Activated CD8-positive, alpha-beta memory T cell treated with anti-CD3 and anti-CD28 coated beads, Interleukin-2, amount 10 ng/mL, durations not matched to agents 7 days and 5 days (primary cell): ENCODE data around the gene LRTM2. TPM values are rescaled to one million over a fixed set of nuclear protein-coding genes. Genes with fewer than 3 reads are reported as not detected.
A peak's percentile ranks its signal among the peaks of the same experiment; 100 is the strongest.

Source experiments
- ATAC-seq: fragments of 150-1000 bp; cut with Tn5 transposase; one replicate; pipeline ENCODE4 v1.10.0; 2021; ENCODE audit warnings: moderate library complexity
- CTCF ChIA-PET: fragments of 350-600 bp; sonication (Branson Sonifier 250); formaldehyde crosslinking; loops from one replicate; lab custom pipeline; 2021; ENCODE audit warnings: antibody characterized with exemption; lab: Charles Lee
- DNase-seq: peaks from one replicate; pipeline ENCODE4 v3.0.0-alpha.2; 2020
- H3K27ac Mint-ChIP-seq: one replicate; pipeline ENCODE4 v1.8.0; 2021; ENCODE audit warnings: mild to moderate bottlenecking, mixed read lengths
- H3K27me3 Mint-ChIP-seq: one replicate; pipeline ENCODE4 v1.8.0; 2021; ENCODE audit warnings: mixed read lengths
- H3K36me3 Mint-ChIP-seq: one replicate; pipeline ENCODE4 v1.8.0; 2021; ENCODE audit warnings: mild to moderate bottlenecking, mixed read lengths
- H3K4me1 Mint-ChIP-seq: one replicate; pipeline ENCODE4 v1.8.0; 2021; ENCODE audit warnings: mixed read lengths
- H3K4me3 Mint-ChIP-seq: one replicate; pipeline ENCODE4 v1.8.0; 2021; ENCODE audit warnings: mild to moderate bottlenecking, moderate library complexity, mixed read lengths
- H3K9me3 Mint-ChIP-seq: one replicate; pipeline ENCODE4 v1.8.0; 2022; ENCODE audit warnings: low read depth, mixed read lengths
- total RNA-seq, 2 experiments: library from RNA; stranded (reverse); gene quantifications; one replicate each; pipeline ENCODE4 v1.2.3, GENCODE V29; 2021

The LRTM2 gene
- total RNA-seq, 2 experiments from 2014 or later: not detected

DNA sequence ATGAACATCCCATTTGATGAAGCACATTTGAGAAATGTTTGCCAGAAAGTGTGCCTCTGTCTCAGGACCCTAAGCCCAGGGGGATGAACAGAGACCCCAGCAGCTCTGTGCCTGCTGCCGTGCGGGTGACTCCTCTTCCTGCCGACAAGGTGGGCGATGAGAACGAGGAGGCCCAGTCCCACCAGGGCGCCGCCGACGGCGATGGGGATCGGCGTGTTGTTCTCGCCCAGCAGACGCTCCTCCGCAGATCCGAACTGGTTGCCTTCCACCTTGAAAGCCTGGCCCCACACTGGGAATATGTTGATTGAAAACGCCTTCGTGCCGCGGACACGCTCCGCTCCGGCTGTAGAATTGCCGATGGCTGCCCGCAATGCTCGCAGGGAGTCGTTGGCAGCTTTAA lies 44.1 kb downstream of the LRTM2 start:
- H3K4me1 Mint-ChIP-seq: no peaks in the 10 kb centered on the region
- no peaks in the 10 kb centered on the region for H3K36me3 Mint-ChIP-seq
- no peak overlapping the region for H3K27ac Mint-ChIP-seq
- CTCF ChIA-PET: no interaction called here
- peaks cover 41% of the 10 kb centered on the region for H3K27me3 Mint-ChIP-seq
- H3K4me3 Mint-ChIP-seq: no peak overlapping the region
- DNase-seq (no peak), ATAC-seq (no peak)
- no peaks in the 10 kb centered on the region for H3K9me3 Mint-ChIP-seq

DNA sequence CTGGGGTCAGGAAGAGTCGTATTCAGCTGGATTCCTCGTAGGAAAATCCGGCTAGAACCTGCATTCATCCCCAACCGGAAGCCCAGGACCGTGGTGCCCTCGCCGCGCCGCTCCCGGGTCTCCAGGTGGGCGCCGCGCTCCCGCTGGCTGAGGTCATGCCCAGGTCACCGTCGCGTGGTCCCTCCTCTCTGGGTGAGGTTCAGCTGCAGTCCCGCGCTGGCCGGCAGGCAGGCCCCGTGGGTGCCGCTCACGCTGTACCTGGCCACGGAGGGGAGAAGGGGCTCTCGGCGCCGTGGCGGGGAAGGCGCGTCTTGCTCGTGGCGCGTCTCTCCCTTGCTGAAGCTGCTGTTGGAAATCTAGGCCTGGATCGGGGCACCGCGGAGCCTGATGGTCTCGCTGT lies 44.5 kb downstream of the LRTM2 start:
- Mint-ChIP-seq H3K9me3 (no peaks in the 10 kb centered on the region), H3K27me3 (peaks cover 45% of the 10 kb centered on the region), H3K36me3 (no peaks in the 10 kb centered on the region), H3K4me1 (no peaks in the 10 kb centered on the region), H3K27ac (no peak overlapping the region), H3K4me3 (no peak overlapping the region)
- ATAC-seq: no peak
- CTCF ChIA-PET: no interaction called here
- DNase-seq: no peak

DNA sequence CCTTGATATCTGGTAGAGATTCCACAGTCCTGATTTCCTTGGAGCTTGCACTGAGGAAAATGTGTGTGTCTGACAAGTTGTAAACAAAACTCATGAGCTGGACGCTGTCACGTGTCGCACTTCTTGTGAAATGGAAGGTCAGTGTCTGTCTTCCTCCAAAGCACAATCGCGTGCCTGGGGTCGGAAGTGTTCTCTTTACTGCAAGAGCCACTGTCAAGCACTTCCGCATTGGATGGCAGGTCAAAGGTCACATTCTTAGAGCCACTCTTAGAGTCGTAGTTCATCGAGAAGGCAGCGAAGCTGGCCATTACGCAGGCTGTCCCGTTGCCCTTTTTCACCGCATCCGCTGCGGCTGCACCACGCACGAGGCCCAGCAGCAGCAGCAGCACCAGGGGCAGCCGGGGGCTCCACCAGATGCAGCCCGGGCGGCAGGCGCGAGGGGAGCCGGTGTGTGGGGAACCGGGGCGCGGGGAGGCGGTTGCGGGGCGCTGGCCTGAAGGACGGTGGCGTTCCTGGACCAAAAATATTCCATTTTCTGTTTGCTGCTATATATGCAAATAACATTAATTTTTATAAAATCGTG lies 45.0 kb downstream of the LRTM2 start:
- Mint-ChIP-seq H3K9me3 (no peaks in the 10 kb centered on the region), H3K27me3 (peaks cover 45% of the 10 kb centered on the region), H3K4me3 (no peak overlapping the region), H3K27ac (no peak overlapping the region), H3K36me3 (no peaks in the 10 kb centered on the region), H3K4me1 (no peaks in the 10 kb centered on the region)
- CTCF ChIA-PET: no interaction called here
- DNase-seq (no peak), ATAC-seq (no peak)

DNA sequence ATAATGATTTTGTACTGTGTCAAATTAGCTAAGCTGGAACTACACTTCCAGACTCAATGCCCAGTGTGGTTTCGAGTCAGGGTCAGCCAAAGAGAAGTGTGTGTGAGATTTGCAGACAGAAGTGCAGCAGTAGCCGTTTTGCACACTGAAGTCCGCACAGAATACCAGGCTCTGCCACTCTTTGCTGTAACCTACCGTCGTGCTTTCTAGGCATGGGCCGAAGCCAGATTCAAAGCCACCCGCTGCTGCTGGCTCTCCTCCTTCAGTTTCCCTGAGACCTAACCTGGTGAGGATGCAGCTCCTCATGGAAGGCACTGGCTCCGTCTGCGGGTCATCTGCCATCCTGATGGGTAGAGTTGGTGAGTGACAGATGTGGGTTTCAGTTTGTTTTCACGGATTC lies 48.8 kb downstream of the LRTM2 start:
- CTCF ChIA-PET: no interaction called here
- Mint-ChIP-seq H3K27ac (no peak overlapping the region), H3K4me3 (no peak overlapping the region), H3K36me3 (no peaks in the 10 kb centered on the region), H3K27me3 (peaks cover 34% of the 10 kb centered on the region), H3K4me1 (no peaks in the 10 kb centered on the region), H3K9me3 (peaks cover 7% of the 10 kb centered on the region)
- DNase-seq (peak; percentile 32), ATAC-seq (no peak)

DNA sequence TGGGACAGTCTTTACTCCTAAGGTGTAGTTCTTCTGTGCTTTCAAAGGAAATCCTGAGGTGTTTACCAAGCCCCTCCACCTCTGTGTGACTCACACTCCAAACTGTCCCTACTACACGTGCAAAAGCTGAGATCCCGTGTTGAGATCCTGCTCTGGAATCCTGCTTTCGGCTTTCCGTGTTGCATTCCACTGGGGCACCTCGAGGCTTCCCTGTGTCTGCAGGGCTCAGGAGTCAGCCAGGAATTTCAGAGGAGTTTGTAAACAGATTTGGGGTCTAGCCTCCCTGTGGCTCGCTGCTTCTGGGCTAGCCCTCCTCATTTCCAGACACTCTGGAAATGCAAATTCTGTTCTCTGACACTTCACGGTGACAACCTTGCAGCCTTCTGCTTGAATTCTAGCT lies 49.7 kb downstream of the LRTM2 start:
- Mint-ChIP-seq H3K4me3 (no peak overlapping the region), H3K27me3 (peaks cover 29% of the 10 kb centered on the region), H3K27ac (no peak overlapping the region), H3K9me3 (peaks cover 7% of the 10 kb centered on the region), H3K36me3 (no peaks in the 10 kb centered on the region), H3K4me1 (no peaks in the 10 kb centered on the region)
- no peak for ATAC-seq
- CTCF ChIA-PET: no interaction called here
- DNase-seq: peak; percentile 33

DNA sequence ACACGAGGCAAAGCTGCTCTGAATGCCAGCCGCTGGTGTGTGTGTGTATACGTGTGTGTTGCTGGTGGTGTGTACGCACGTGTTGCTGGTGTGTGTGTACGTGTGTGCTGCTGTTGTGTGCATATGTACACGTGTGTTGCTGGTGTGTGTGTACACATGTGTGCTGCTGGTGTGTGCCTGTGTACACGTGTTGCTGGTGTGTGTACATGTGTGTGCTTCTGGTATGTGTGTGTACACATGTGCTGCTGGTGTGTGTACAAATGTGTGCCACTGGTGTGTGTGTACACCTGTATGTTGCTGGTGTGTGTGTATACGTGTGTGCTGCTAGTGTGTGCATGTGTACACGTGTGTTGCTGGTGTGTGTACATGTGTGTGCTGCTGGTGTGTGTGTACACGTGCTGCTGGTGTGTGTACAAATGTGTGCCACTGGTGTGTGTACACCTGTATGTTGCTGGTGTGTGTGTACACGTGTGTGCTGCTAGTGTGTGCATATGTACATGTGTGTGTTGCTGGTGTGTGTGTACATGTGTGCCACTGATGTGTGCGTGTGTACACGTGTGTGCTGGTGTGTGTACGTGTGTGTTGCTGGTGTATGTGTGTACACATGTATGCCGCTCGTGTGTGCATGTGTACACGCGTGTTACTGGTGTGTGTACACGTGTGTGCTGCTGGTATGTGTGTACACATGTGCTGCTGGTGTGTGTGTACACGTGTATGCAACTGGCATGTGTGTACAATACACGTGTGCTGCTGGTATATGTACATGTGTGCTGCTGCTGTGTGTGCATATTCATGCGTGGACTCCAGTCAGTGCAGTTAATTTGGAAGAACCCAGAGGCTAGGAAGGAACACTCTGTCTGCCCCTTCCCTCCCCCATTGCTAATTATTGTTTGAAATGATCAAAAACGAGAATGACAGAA lies 50.9 kb downstream of the LRTM2 start:
- Mint-ChIP-seq H3K36me3 (no peaks in the 10 kb centered on the region), H3K27me3 (peaks cover 21% of the 10 kb centered on the region), H3K4me3 (no peak overlapping the region), H3K27ac (no peak overlapping the region), H3K9me3 (peaks cover 7% of the 10 kb centered on the region), H3K4me1 (no peaks in the 10 kb centered on the region)
- no peak for DNase-seq
- CTCF ChIA-PET: no interaction called here
- ATAC-seq: no peak

DNA sequence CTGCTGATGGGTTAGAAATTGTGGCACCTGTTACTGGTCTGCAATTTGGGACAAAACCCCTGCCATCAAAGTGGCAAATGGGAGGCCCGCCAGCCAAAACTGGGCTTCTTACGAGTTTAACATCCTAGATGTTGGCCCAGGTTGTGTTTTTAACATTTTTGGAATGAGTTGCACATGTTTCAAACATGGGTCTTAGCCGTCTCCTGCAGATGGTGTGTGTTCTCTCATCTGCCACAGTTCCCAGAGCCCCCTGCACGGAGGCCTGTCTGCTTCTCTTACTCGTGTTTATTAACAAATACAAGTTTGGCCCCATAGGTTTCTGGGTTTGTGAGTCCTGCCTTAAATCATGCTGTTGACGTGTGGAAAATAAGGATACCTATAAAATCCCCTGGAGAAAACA lies 51.6 kb downstream of the LRTM2 start:
- Mint-ChIP-seq H3K4me3 (no peak overlapping the region), H3K36me3 (no peaks in the 10 kb centered on the region), H3K9me3 (peaks cover 7% of the 10 kb centered on the region), H3K27ac (no peak overlapping the region), H3K4me1 (no peaks in the 10 kb centered on the region), H3K27me3 (peaks cover 23% of the 10 kb centered on the region)
- ATAC-seq (no peak), DNase-seq (no peak)
- CTCF ChIA-PET: no interaction called here

DNA sequence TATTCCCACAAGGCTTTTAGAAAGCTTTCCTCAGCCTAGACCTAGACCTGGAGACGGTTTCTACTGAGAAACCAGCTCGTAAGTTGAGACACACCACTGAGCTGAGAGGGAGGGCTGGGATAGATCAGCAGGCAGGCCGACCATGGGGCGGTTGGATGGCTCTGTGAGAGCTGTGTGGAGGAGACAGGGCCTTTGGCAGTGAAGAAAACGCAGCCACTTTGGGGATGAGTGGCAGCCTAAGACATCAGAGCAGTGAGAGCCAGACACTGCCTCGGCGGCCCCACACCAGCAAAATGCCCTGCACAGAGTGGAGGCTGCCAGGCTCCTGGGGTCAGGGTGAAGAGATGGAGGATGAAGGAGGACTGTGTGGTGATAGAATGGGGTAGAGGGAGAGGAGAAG lies 52.1 kb downstream of the LRTM2 start:
- no peaks in the 10 kb centered on the region for H3K36me3 Mint-ChIP-seq
- H3K27ac Mint-ChIP-seq: no peak overlapping the region
- DNase-seq (no peak), ATAC-seq (no peak)
- no peak overlapping the region for H3K4me3 Mint-ChIP-seq
- H3K9me3 Mint-ChIP-seq: peaks cover 7% of the 10 kb centered on the region
- CTCF ChIA-PET: interaction anchor here (1.0 kb wide), 1 partner anchor 18 kb away, joined by 3 read pairs; no protein-coding TSS in a partner anchor
- H3K27me3 Mint-ChIP-seq: peaks cover 21% of the 10 kb centered on the region
- no peaks in the 10 kb centered on the region for H3K4me1 Mint-ChIP-seq

DNA sequence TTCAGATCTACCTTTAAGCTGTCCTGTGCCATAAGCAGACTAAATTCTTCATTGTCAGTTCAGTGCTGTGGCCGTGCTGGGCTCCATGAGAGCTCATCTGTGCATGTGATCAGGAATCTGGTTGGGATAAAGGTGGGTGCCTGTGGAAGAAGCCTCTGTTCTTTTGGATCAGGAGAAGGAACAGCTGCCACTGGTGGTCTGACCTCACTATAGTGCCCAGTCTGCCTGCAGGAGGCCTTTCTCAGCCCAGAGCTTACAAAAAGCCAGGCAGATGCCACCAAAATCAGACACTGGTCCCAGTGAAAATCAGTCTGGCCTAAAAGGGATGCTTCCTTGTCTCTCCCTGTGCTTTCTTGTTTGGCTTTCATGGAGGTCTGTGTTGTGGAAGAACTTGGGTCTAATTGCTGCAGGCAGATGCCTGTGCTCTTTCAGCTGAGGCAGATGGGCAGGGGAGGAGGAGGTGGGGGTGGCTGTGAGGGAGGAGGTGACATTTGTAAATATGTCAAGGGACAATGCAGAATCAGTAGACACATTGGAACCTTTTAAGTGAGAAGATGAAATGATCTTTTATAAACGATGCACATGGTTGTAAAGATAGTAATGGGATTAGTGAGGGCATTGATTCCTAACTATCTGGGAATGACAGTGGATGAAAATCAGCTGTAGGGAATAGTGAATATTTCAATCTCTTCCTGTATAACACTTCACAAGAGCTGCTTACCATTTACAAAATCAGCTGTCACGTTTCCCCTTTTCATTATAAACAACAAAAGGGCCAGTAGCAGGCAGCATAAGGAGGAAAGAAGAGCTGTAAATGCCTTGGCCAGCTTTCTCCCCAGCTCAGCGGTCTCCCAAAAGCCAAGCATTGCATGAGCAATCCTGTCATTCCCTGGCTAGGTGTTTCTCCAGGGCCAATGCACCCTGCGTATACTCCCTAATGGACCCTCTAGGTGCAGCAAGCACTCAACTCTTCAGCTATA lies 53.5 kb downstream of the LRTM2 start:
- Mint-ChIP-seq H3K36me3 (no peaks in the 10 kb centered on the region), H3K4me3 (no peak overlapping the region), H3K4me1 (no peaks in the 10 kb centered on the region), H3K27ac (no peak overlapping the region), H3K27me3 (peaks cover 13% of the 10 kb centered on the region), H3K9me3 (peaks cover 7% of the 10 kb centered on the region)
- ATAC-seq (no peak), DNase-seq (no peak)
- CTCF ChIA-PET: interaction anchor here (1.0 to 1.9 kb wide), 2 partner anchors 19 to 66 kb away, joined by 3 to 6 read pairs; no protein-coding TSS in a partner anchor

DNA sequence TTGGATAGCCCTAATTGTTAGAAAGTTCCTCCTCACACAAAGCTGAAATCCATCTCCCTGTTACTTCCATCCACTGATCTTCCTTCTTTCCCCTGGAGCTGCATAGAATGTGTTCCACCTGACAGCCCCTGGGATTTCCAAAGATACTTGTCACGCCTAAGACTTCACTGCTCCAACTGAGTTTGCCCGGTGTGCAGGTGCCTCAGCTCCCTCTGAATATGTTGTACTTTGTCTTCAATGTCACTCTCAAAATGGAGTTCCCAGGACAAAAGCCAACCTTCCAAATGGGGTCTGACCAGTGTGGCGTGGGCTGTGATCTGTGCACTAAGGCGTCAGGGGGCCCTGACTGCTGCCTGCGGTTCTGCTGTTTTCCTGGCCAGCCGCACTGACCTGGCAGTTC lies 55.2 kb downstream of the LRTM2 start:
- H3K27ac Mint-ChIP-seq: no peak overlapping the region
- DNase-seq (no peak), ATAC-seq (no peak)
- no peaks in the 10 kb centered on the region for H3K4me1 Mint-ChIP-seq
- peaks cover 7% of the 10 kb centered on the region for H3K9me3 Mint-ChIP-seq
- H3K27me3 Mint-ChIP-seq: peaks cover 9% of the 10 kb centered on the region
- H3K36me3 Mint-ChIP-seq: no peaks in the 10 kb centered on the region
- H3K4me3 Mint-ChIP-seq: no peak overlapping the region
- CTCF ChIA-PET: interaction anchor here (1.9 kb wide), 1 partner anchor 64 kb away, joined by 6 read pairs; no protein-coding TSS in a partner anchor

DNA sequence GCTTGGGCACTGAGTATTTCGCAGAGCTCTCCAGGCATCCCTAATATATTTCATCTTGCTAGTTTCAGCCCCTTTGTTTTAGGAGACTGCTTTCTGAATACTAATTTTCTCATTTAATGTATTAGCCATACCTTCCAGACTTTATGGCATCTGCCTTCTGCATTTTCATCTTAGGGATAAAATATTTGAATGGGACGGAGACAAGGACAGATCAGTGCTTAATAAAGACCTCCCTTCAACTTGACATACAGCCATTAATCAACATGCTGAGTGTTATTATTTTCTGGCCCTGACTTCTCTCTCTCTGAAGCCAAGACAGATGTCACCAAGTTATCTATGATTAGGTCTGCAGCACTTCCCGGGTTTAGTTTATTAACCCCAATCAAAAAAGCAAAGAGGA lies 55.7 kb downstream of the LRTM2 start:
- no peak overlapping the region for H3K27ac Mint-ChIP-seq
- no peaks in the 10 kb centered on the region for H3K36me3 Mint-ChIP-seq
- H3K9me3 Mint-ChIP-seq: peaks cover 5% of the 10 kb centered on the region
- H3K27me3 Mint-ChIP-seq: peaks cover 9% of the 10 kb centered on the region
- no peak for DNase-seq
- no peak overlapping the region for H3K4me3 Mint-ChIP-seq
- ATAC-seq: no peak
- no peaks in the 10 kb centered on the region for H3K4me1 Mint-ChIP-seq
- CTCF ChIA-PET: no interaction called here

DNA sequence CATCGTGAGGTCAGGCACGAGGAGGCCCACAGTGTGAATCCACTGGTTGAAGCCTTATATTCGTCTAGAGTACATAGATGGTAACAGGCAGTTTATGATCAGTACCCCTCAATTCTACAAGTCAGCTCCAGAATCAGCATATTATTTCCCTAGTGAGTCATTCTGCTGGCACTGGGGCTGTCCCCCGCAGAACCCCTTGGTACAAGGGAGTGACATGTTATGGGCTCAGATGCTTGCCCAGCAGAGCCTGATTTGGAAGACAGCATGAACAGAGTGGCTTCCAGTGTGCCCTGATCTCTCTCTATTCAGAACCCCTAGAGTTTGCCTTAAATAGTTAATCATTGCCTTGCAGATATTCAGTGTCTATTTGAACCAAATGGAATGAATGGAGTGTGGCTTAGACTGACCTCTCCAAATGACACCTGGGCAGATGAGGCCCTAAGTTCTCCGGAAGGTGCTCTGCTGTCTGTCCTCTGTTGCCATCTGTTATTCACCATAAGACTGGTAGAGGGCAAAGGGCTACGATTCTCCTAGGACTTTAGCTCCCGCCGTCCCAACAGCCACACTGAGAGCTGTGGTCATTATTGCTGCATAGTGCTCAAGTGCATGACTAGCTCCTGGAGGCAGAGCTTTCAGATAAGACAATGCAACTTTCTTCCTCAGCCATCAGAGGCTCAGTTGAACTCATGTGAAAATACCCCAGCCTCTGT lies 57.0 kb downstream of the LRTM2 start:
- Mint-ChIP-seq H3K4me3 (no peak overlapping the region), H3K27ac (no peak overlapping the region), H3K4me1 (no peaks in the 10 kb centered on the region), H3K9me3 (no peaks in the 10 kb centered on the region), H3K36me3 (no peaks in the 10 kb centered on the region), H3K27me3 (peaks cover 9% of the 10 kb centered on the region)
- ATAC-seq: no peak
- CTCF ChIA-PET: no interaction called here
- DNase-seq: no peak

DNA sequence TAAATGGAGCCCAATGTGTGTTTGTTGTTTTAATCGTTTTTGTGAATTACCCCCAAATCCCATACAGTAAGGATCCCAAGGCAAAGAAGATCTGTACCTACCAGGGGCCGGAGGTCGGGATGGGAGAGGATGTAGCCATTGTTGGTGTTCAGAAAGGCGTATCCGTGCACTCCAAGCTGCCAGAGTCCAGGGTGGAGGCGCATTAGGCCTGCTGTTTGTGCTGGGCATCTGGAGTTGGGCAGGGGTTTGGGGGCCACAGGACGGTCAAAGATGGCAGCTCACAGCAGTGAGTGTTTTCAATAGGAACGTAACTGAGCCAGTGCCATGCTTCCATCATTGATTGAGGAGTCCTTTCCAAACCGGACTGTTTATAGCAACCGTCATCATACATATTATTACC lies 57.8 kb downstream of the LRTM2 start:
- Mint-ChIP-seq H3K27me3 (peaks cover 9% of the 10 kb centered on the region), H3K27ac (no peak overlapping the region), H3K36me3 (no peaks in the 10 kb centered on the region), H3K9me3 (no peaks in the 10 kb centered on the region), H3K4me1 (no peaks in the 10 kb centered on the region), H3K4me3 (no peak overlapping the region)
- no peak for DNase-seq
- ATAC-seq: no peak
- CTCF ChIA-PET: no interaction called here
